ENCODE measurements around the gene NPHP4.

Gene NPHP4

GRCh38 chr1:5998051-5998905 is 6.1 kb upstream of the NPHP4 start:
- TF ChIP-seq CTCF (IDR thresholded peaks at IDR 0.05; ENCODE audit: insufficient read depth, missing control alignments): no peak
- FAIRE-seq (no peak), DNase-seq (ENCODE audit: insufficient read length, low spot score) (no peak)

- DNase-seq (ENCODE audit: insufficient read length, low spot score): no peak
- FAIRE-seq: no peak
- TF ChIP-seq CTCF (IDR thresholded peaks at IDR 0.05; ENCODE audit: insufficient read depth, missing control alignments): no peak
These were observed 5.1 kb upstream of the NPHP4 start for GRCh38 chr1:5997316-5997715.

GRCh38 chr1:5996641-5997270 is 4.5 kb upstream of the NPHP4 start:
- TF ChIP-seq CTCF (IDR thresholded peaks at IDR 0.05; ENCODE audit: insufficient read depth, missing control alignments): no peak
- DNase-seq (ENCODE audit: insufficient read length, low spot score) (no peak), FAIRE-seq (no peak)

GRCh38 chr1:5995871-5996630 is 3.8 kb upstream of the NPHP4 start:
- no peak for DNase-seq (ENCODE audit: insufficient read length, low spot score)
- FAIRE-seq: no peak
- TF ChIP-seq CTCF (IDR thresholded peaks at IDR 0.05; ENCODE audit: insufficient read depth, missing control alignments): no peak

- FAIRE-seq (no peak), DNase-seq (ENCODE audit: insufficient read length, low spot score) (no peak)
- no peak for TF ChIP-seq CTCF (IDR thresholded peaks at IDR 0.05; ENCODE audit: insufficient read depth, missing control alignments)
These were observed 2.7 kb upstream of the NPHP4 start for GRCh38 chr1:5994713-5995621.

- no peak for TF ChIP-seq CTCF (IDR thresholded peaks at IDR 0.05; ENCODE audit: insufficient read depth, missing control alignments)
- no peak for FAIRE-seq
- DNase-seq (ENCODE audit: insufficient read length, low spot score): no peak
These were observed 1.6 kb upstream of the NPHP4 start for GRCh38 chr1:5993556-5994491.

Data from D721Med (cell line).